CD14-positive monocyte (primary cell): ENCODE data around the gene RHPN2. TPM values are rescaled to one million over a fixed set of nuclear protein-coding genes. Genes with fewer than 3 reads are reported as not detected.
A peak's percentile ranks its signal among the peaks of the same experiment; 100 is the strongest.

Experiments used
- DNase-seq, 3 donors: peaks; one replicate each; pipeline ENCODE4 v3.0.0-alpha.2; 2011 to 2022
- H2AFZ ChIP-seq: 2 replicates; pipeline ENCODE4 v1.6.0; 2012; ENCODE audit warnings: mild to moderate bottlenecking, low read depth, low read length, inconsistent platforms; ENCODE audit not compliant: insufficient read depth, poor library complexity, severe bottlenecking
- H3K27ac ChIP-seq, 2 donors: 1 replicate in 1 of 2; 2 replicates in 1 of 2; pipeline ENCODE4 v1.5.1; 2012 to 2013; ENCODE audit warnings: low read length in 2 of 2, control low read depth in 1 of 2, inconsistent platforms in 1 of 2, low read depth in 1 of 2, mild to moderate bottlenecking in 1 of 2
- H3K27me3 ChIP-seq, 2 donors: one replicate each; pipeline versions ENCODE4 v1.6.0 to v1.6.1; 2011 to 2013; ENCODE audit warnings: low read length in 2 of 2; ENCODE audit not compliant: control insufficient read depth in 2 of 2, insufficient read depth in 2 of 2
- H3K36me3 ChIP-seq, 2 donors: replicated peaks in 1 of 2; 1 replicate in 1 of 2; 2 replicates in 1 of 2; pipeline versions ENCODE4 v1.5.1 to v1.6.1; 2012 to 2013; ENCODE audit warnings: low read length in 2 of 2, control low read depth in 1 of 2, inconsistent platforms in 1 of 2, mild to moderate bottlenecking in 1 of 2; ENCODE audit not compliant: insufficient read depth in 2 of 2, control insufficient read depth in 1 of 2
- H3K4me1 ChIP-seq, 2 donors: 1 replicate in 1 of 2; 2 replicates in 1 of 2; pipeline versions ENCODE4 v1.5.1 to v1.6.1; 2012 to 2013; ENCODE audit warnings: low read length in 2 of 2, control low read depth in 1 of 2, inconsistent platforms in 1 of 2, mild to moderate bottlenecking in 1 of 2, moderate library complexity in 1 of 2; ENCODE audit not compliant: insufficient read depth in 2 of 2, control insufficient read depth in 1 of 2
- H3K4me2 ChIP-seq: replicated peaks from 2 replicates; pipeline ENCODE3; 2012; ENCODE audit warnings: low read length, moderate library complexity, mild to moderate bottlenecking; ENCODE audit not compliant: poor library complexity, severe bottlenecking; ENCODE audit errors: extremely low read depth
- H3K4me3 ChIP-seq, 3 experiments: fragments of 200-600 bp in 1 of 3; sonication (generic) in 1 of 3; replicated peaks in 1 of 3; 1 replicate in 2 of 3; 2 replicates in 1 of 3; pipeline ENCODE4 v1.5.1; 2011 to 2013; ENCODE audit warnings: low read length in 3 of 3, mild to moderate bottlenecking in 3 of 3, control low read depth in 2 of 3, low read depth in 2 of 3, inconsistent platforms in 1 of 3, moderate library complexity in 1 of 3
- H3K79me2 ChIP-seq: 2 replicates; pipeline ENCODE4 v1.6.0; 2012; ENCODE audit warnings: mild to moderate bottlenecking, control low read depth, inconsistent platforms, low read length, moderate library complexity; ENCODE audit not compliant: insufficient read depth
- H3K9ac ChIP-seq: 2 replicates; pipeline ENCODE4 v1.6.0; 2017; ENCODE audit warnings: low read length, mild to moderate bottlenecking; ENCODE audit not compliant: insufficient read depth, poor library complexity, severe bottlenecking
- H3K9me3 ChIP-seq, 2 donors: replicated peaks in 1 of 2; 1 replicate in 1 of 2; 2 replicates in 1 of 2; pipeline versions ENCODE4 v1.5.1 to v1.6.1; 2012 to 2013; ENCODE audit warnings: low read length in 2 of 2, control low read depth in 1 of 2; ENCODE audit not compliant: control insufficient read depth in 1 of 2, insufficient read depth in 1 of 2
- H4K20me1 ChIP-seq: 2 replicates; pipeline ENCODE4 v1.6.0; 2012; ENCODE audit warnings: mild to moderate bottlenecking, low read length, control low read depth, moderate library complexity; ENCODE audit not compliant: insufficient read depth
- H3K27ac Mint-ChIP-seq, 7 donors: one replicate each; pipeline ENCODE4 v1.8.0; 2020; ENCODE audit warnings: mild to moderate bottlenecking in 7 of 7, mixed read lengths in 7 of 7, moderate library complexity in 6 of 7, inconsistent platforms in 2 of 7
- H3K27me3 Mint-ChIP-seq, 3 donors: one replicate each; pipeline ENCODE4 v1.8.0; 2021 to 2022; ENCODE audit warnings: low read depth in 3 of 3, mild to moderate bottlenecking in 3 of 3, mixed read lengths in 3 of 3, moderate library complexity in 3 of 3, inconsistent platforms in 1 of 3
- H3K36me3 Mint-ChIP-seq, 2 donors: one replicate each; pipeline ENCODE4 v1.8.0; 2020; ENCODE audit warnings: mixed read lengths in 2 of 2, inconsistent platforms in 1 of 2, mild to moderate bottlenecking in 1 of 2
- H3K4me1 Mint-ChIP-seq: one replicate; pipeline ENCODE4 v1.8.0; 2020; ENCODE audit warnings: mild to moderate bottlenecking, mixed read lengths
- H3K4me3 Mint-ChIP-seq, 2 donors: one replicate each; pipeline ENCODE4 v1.8.0; 2020; ENCODE audit warnings: mild to moderate bottlenecking in 2 of 2, mixed read lengths in 2 of 2, moderate library complexity in 1 of 2
- H3K9me3 Mint-ChIP-seq, 7 donors: one replicate each; pipeline ENCODE4 v1.8.0; 2020 to 2022; ENCODE audit warnings: mixed read lengths in 7 of 7, mild to moderate bottlenecking in 6 of 7, moderate library complexity in 6 of 7, inconsistent platforms in 2 of 7
- whole genome bisulfite sequencing: methylation state at CpG from one replicate; pipeline ENCODE4 v1.1.5; 2013; ENCODE audit warnings: missing lambda C conversion rate; ENCODE audit not compliant: insufficient coverage; 5-methylcytosine and 5-hydroxymethylcytosine counted together
- intact Hi-C, 2 donors: fragments of 100-400 bp; cut with micrococcal nuclease; formaldehyde crosslinking; loops; one replicate each; pipeline versions ENCODE4 v1.15.0 to v1.15.1; 2023
- polyA plus RNA-seq, 3 donors: library from polyadenylated mRNA; depleted of rRNA in 1 of 3; unstranded in 2 of 3; stranded (reverse) in 1 of 3; fragments of 300-500 nt in 2 of 3; fragments of >200 nt in 1 of 3; fragmentation: Illumina TruSeq in 2 of 3; gene quantifications; 1 replicate in 2 of 3; 2 replicates in 1 of 3; pipeline ENCODE4 v1.2.3, GENCODE V29; 2012 to 2021
- TF ChIP-seq, protein P1 (sequence below): fragments of 200-600 bp; IDR thresholded peaks from one replicate; pipeline ENCODE4 v1.8.0; 2022; ENCODE audit warnings: antibody characterized with exemption, mild to moderate bottlenecking

RHPN2 gene
- polyA plus RNA-seq, 3 donors, result 0.16 to 0.93 (median 0.51) TPM

DNA sequence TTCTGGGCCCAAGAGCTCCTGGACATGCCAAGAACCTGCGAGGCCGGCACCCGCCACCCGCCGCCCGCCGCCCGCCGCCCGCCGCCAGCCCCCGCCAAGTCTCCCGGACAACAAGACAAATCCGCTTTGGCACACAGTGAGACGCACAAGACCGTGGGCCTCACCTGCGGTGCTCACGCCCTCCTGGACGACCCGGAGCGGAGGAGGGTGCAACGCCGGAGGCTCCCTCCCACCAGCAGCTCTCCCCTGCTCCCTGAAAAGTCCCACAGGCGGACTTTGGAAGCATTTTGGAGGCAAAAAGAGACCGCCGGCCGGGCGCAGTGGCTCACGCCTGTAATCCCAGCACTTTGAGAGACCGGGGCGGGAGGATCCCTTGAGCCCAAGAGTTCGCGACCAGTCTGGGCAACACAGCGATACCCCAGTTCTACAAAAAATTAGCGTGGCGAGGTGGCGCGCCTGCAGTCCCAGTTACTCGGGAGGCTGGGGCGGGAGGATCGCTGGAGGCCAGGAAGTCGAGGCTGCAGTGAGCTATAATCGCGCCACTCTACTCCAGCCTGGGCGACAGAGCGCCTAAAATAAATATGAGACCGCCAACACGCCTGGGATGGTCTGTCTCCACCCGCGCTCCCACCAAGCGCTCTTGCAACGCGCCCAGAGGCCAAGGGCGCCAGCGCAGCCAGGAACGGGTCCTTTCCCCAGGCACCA lies 783 bp downstream of the RHPN2 start:
- no peaks in the 10 kb centered on the region for H3K36me3 Mint-ChIP-seq
- no peaks in the 10 kb centered on the region for H3K36me3 ChIP-seq
- no peaks in the 10 kb centered on the region for H4K20me1 ChIP-seq
- peak overlapping the region; percentile 62 to 83 for H3K4me3 Mint-ChIP-seq
- TF ChIP-seq, protein P1, sequence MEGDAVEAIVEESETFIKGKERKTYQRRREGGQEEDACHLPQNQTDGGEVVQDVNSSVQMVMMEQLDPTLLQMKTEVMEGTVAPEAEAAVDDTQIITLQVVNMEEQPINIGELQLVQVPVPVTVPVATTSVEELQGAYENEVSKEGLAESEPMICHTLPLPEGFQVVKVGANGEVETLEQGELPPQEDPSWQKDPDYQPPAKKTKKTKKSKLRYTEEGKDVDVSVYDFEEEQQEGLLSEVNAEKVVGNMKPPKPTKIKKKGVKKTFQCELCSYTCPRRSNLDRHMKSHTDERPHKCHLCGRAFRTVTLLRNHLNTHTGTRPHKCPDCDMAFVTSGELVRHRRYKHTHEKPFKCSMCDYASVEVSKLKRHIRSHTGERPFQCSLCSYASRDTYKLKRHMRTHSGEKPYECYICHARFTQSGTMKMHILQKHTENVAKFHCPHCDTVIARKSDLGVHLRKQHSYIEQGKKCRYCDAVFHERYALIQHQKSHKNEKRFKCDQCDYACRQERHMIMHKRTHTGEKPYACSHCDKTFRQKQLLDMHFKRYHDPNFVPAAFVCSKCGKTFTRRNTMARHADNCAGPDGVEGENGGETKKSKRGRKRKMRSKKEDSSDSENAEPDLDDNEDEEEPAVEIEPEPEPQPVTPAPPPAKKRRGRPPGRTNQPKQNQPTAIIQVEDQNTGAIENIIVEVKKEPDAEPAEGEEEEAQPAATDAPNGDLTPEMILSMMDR, result no peak
- H3K9ac ChIP-seq, result no peak overlapping the region
- no peak overlapping the region for H3K4me2 ChIP-seq
- no peak overlapping the region for H3K27ac Mint-ChIP-seq
- peaks cover 4% of the 10 kb centered on the region for H3K4me1 Mint-ChIP-seq
- DNase-seq, result no peak
- no peak overlapping the region for H3K4me3 ChIP-seq
- no peak overlapping the region for H2AFZ ChIP-seq
- peaks cover 37 to 67% (median 63%) of the 10 kb centered on the region in 3 donors for H3K27me3 Mint-ChIP-seq
- H3K4me1 ChIP-seq, result peaks cover 0 to 3% of the 10 kb centered on the region in 2 donors
- 12% methylated on average over 49 of the region's 56 CpGs for WGBS
- intact Hi-C loops, result no loop called here
- peaks cover 14 to 34% of the 10 kb centered on the region in 2 donors for H3K27me3 ChIP-seq
- peaks cover 5% of the 10 kb centered on the region in 2 donors for H3K9me3 ChIP-seq
- no peaks in the 10 kb centered on the region for H3K79me2 ChIP-seq
- no peak overlapping the region for H3K27ac ChIP-seq
- H3K9me3 Mint-ChIP-seq, result peaks cover 0 to 11% (median 6%) of the 10 kb centered on the region in 7 donors

DNA sequence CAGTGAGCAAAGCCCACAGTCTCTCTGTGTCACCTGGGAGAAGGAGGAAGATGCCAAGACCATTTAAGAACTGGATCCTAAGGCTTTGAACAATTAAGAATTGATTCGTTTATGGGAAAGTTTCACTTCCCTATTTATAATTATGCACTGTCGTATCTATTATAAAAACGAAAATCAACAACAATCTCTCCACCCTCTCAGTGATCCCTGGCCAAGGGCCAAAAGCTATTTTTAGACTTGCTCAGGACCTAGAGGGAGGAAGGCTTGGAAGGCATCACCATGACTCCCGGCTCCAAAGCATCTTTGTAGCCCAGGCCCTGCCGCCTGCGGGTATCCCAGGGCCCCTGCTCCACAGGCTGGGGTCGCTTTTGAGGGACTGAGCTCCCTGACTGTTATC lies 1.3 kb downstream of the RHPN2 start:
- peaks cover 4% of the 10 kb centered on the region for H3K4me1 Mint-ChIP-seq
- Histone ChIP-seq H3K27ac (no peak overlapping the region), H2AFZ (no peak overlapping the region), H3K4me1 (peaks cover 0 to 3% of the 10 kb centered on the region in 2 donors), H3K4me3 (no peak overlapping the region), H3K9ac (no peak overlapping the region), H3K79me2 (no peaks in the 10 kb centered on the region), H3K27me3 (peaks cover 14 to 34% of the 10 kb centered on the region in 2 donors), H4K20me1 (no peaks in the 10 kb centered on the region), H3K9me3 (peaks cover 5% of the 10 kb centered on the region in 2 donors), H3K4me2 (no peak overlapping the region), H3K36me3 (no peaks in the 10 kb centered on the region)
- peaks cover 0 to 11% (median 6%) of the 10 kb centered on the region in 7 donors for H3K9me3 Mint-ChIP-seq
- no peak overlapping the region for H3K27ac Mint-ChIP-seq
- TF ChIP-seq, protein P1, result no peak
- peak in 1 of 3 donors; percentile 11 for DNase-seq
- H3K4me3 Mint-ChIP-seq, result peak overlapping the region in 1 of 2 donors; percentile 83
- intact Hi-C loops, result no loop called here
- no peaks in the 10 kb centered on the region for H3K36me3 Mint-ChIP-seq
- peaks cover 37 to 67% (median 63%) of the 10 kb centered on the region in 3 donors for H3K27me3 Mint-ChIP-seq
- 11% methylated on average over 4 of the region's 7 CpGs for WGBS
